ENCODE results near the gene GEMIN5.

GRCh38 chr5:154898210-154898609 is 39.8 kb downstream of the GEMIN5 start:
- TF ChIP-seq, protein P1, sequence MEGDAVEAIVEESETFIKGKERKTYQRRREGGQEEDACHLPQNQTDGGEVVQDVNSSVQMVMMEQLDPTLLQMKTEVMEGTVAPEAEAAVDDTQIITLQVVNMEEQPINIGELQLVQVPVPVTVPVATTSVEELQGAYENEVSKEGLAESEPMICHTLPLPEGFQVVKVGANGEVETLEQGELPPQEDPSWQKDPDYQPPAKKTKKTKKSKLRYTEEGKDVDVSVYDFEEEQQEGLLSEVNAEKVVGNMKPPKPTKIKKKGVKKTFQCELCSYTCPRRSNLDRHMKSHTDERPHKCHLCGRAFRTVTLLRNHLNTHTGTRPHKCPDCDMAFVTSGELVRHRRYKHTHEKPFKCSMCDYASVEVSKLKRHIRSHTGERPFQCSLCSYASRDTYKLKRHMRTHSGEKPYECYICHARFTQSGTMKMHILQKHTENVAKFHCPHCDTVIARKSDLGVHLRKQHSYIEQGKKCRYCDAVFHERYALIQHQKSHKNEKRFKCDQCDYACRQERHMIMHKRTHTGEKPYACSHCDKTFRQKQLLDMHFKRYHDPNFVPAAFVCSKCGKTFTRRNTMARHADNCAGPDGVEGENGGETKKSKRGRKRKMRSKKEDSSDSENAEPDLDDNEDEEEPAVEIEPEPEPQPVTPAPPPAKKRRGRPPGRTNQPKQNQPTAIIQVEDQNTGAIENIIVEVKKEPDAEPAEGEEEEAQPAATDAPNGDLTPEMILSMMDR (IDR thresholded peaks at IDR 0.05; ENCODE audit: insufficient read depth, low read length), result no peak
- TF ChIP-seq GABPA (IDR thresholded peaks at IDR 0.05; ENCODE audit: low read depth), result no peak

Measured in HL-60 (cell line).